Stimulated activated CD8-positive, alpha-beta memory T cell treated with anti-CD3 and anti-CD28 coated beads, Interleukin-7, amount 100 ng/mL, for 48 hours (primary cell): ENCODE data around the gene ATRX.
"Not testable (repeated sequence)": the region's sequence is repeated elsewhere in the genome, so short reads cannot be mapped to it uniquely, and the experiment has no call there.

ENCODE experiments used
- DNase-seq, 2 donors: peaks; one replicate each; pipeline ENCODE4 v3.0.0-alpha.2; 2020; ENCODE audit warnings: low read depth in 1 of 2; ENCODE audit errors: extremely low read depth in 1 of 2

ATRX gene

DNA sequence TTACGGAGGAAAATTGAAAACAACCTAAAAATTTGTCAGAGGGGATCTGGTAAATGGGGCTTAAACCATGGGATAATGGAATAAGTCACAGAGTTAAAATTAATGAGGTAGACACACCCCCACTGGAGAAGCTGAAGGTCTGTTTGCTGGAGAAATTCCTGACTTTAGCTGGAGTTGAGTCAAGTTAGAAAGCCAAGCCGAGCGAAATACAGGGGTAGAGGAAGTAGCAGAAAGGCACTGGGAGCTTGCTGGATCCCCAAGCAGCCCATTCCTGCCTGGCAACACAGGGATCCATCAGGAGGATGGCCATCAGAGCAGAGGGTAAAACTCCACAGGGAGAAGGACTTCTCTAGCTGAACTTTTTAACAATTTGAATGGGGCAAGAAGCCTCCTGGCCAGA is 163.8 kb downstream of the ATRX start:
- no peak for DNase-seq

DNA sequence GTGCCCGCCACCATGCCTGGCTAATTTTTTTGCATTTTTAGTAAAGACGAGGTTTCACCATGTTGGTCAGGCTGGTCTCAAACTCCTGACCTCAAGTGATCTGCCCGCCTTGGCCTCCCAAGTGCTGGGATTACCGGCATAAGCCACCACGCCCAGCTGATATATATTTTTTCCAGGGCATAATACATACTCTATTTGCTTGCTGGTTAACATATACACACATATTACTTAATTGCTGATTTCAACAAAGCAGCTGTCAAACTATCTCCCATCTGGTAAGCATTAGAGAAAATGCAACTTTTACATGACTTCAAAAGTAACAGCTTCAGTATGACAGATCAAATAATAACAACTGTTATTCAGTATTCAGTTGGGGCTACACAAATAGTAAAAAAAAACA is 164.6 kb downstream of the ATRX start:
- DNase-seq: not testable (repeated sequence)

DNA sequence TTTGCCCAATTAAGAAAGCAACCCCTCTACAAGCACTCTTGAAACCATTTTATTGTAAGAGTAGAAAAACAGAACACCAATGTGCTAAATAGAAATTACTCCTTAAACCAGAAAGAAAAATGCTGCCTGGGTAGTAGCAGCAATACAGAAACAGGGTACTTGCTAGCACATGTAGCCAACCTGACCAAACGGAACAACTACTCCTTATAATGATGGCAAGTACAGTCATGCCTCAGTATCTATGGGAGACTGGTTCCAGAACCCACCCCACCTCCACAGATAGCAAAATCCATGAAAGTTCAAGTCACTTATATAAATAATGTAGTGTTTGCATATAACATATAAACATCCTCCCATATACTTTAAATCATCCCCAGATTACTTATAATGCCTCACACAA is 168.8 kb downstream of the ATRX start:
- DNase-seq: no peak

DNA sequence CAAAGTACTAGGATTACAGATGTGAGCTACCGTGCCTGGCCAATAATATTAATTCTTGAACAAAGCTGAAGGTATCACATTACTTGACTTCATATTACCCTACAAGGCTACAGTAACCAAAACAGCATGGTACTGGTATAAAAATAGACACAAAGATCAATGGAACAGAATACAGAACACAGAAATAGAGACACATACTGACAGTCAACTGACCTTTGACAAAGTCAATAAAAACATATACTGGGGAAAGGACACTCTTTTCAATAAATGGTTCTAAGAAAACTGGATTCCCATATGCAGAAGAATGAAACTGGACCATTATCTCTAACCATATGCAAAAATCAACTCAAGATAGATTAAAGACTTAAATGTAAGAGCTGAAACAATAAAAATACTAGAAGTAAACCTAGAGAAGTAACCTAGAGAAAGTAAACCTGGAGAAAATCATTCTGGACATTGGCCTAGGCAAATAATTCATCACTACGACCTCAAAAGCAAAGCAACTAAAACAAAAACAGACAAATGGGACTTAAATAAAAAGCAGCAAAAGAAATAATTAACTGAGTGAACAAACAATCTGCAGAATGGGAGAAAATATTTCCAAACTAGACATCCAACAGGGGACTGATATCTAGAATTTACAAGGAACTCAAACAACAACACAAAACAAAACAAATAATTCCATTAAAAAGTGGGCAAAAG is 182.2 kb downstream of the ATRX start:
- DNase-seq: no peak

DNA sequence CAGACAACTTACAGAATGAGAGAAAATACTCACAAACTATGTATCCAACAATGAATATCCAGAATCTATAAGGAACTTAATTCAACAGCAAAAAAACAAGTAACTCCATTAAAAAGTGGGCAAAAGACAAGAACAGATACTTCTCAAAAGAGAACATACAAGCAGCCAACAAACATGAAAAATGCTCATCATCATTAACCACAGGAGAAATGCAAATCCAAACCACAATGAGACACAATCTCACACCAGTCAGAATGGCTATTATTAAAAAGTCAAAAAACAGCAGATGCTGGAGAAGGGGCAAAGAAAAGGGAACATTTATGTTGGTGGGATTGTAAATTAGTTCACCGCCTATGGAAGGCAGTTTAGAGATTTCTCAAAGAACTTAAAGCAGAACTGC is 188.5 kb downstream of the ATRX start:
- DNase-seq: no peak

DNA sequence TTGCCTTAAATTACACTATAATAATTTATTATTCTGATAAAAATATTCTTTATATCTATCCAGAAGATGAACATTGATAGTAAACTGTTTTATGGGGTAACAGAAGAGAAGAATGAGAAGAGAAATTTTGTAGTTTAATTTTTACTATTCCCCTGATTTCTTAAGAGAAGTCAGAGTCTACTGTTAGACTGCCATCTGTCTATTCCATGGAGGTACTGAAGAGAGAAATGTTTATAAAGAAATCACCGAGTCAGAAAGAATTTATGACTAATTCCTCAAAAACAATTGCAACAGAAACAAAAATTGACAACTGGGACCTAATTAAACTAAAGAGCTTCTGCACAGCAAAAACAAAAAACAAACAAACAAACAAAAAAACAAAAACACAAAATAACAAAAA is 188.9 kb downstream of the ATRX start:
- no peak for DNase-seq

DNA sequence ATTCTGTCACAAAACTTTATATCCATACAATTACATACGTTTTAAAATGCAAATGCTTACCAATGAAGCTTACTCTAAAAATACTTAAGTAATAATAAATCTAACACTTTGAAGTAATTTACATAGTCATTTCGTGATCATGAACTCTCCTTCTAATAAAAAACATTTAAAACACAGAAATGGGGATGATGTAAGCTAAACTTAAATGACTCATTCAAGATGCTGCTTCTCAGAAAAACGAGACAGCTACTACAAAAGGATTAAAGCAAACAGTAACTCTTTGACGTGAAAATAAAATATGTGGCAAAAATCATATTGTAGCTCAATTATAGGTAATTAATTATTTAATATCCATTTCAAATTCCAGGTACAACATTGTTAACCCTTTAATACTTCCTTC is 190.2 kb downstream of the ATRX start:
- no peak for DNase-seq

DNA sequence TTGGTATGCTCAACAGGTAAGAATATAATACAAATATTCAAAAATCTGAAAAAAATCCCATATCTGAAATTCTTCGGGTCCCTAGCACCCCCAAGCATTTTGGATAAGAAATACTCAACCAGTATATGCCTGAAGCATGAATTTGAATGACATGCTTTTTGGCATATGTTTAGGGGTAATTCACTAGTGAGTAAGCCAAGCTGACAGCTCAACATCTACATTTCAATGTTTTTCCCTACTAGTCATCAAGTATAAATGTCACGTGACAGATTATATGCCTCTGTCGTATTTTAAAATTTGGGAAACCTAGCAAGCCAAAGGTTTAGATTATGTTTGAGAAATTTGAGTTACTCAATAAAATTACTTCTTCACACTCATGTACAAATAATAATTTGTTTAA is 213.7 kb downstream of the ATRX start:
- DNase-seq: no peak

DNA sequence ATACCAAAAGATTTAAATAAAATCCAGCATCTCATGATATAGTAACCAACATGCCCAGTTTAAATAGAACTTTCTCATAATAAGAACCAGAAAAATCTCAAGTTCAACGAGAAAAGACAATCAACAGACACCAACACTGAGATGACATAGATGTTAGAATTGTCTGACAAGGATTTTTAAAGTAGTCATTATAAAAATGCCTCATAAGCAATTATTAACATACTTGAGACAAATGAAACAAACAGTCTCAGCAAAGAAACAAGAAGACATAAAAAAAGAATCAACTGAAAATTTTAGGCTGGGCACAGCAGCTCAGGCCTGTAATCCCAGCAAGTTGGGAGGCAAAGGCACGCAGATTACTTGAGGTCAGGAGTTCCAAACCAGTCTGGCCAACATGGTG is 220.7 kb downstream of the ATRX start:
- DNase-seq: no peak

DNA sequence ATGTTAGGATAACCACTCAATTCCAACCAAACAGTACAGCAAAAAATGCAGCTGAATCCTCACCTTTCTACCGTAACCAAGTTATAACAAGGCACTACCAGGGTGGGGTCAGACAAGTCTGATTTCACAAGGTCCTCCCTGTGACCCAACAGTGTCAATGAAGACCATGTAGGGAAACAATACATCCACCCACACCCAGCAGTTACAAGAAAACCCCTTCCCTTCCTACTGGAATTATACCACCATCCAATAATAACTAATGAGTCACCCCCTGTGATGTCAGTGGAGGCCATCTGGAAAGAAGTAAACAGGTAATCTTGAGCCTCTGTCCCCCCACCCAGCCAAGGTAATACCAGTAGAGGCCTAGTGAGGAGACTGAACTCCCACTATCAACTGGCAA is 221.2 kb downstream of the ATRX start:
- no peak for DNase-seq

DNA sequence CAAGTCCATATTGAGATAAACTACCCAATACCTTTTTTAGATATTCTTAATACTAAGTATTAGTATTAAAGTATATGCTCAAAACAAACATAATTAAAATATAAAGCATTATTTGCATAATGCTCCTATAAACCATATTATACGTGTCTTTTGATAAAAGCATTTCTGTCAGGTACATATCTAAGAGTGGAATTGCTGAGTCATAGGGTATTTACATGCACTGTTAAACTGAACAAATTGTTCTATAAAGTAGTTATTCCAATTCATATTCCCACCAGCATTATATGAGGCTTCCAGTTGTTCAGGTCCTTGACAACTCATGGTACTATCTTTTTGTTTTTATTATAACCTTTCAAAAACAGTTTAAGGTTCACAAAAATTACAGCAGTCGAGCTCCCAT is 224.6 kb downstream of the ATRX start:
- no peak for DNase-seq

DNA sequence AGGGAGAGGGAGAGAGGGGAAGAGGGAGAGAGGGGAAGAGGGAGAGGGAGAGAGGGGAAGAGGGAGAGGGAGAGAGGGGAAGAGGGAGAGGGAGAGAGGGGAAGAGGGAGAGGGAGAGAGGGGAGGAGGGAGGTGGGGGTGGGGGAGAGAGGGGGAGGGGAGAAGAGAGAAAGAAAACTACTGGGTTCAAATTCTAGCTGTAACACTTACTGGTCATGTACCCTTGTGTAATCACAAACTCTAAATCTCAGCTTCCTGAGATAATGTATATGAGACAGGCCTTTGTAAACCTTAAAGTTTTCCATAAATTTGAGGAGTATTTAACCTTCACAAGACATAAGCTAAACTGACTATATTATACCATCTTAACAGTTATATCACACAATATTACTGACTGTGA is 229.7 kb downstream of the ATRX start:
- no peak for DNase-seq

DNA sequence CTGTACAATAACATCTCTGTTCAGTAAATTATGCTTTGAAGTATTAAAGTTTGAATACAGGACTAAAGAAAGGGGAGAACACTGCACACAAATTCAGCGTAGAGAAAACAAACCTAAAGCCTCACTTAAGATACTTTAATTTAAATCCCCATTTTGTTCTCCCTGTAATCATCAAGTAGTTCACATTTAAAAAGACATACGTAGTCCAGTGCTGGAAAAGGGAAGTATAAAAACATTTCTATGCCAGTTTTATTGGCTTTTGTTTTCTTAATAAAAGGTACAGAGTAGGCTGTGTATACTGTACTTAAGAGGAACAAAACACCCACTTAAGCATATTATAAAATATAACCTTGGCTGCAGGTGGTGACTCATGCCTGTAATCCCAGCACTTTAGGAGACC is 237.3 kb downstream of the ATRX start:
- DNase-seq: no peak

DNA sequence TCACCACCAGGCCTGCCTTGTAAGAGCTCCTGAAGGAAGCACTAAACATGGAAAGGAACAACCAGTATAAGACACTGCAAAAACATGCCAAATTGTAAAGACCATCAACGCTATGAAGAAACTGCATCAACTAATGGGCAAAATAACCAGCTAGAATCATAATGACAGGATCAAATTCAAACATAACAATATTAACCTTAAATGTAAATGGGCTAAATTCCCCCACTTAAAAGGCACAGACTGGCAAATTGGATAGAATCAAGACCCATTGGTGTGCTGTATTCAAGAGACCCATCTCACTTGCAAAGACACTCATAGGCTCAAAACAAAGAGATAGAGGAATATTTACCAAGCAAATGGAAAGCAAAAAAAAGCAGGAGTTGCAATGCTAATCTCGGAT is 246.2 kb downstream of the ATRX start:
- DNase-seq: not testable (repeated sequence)

DNA sequence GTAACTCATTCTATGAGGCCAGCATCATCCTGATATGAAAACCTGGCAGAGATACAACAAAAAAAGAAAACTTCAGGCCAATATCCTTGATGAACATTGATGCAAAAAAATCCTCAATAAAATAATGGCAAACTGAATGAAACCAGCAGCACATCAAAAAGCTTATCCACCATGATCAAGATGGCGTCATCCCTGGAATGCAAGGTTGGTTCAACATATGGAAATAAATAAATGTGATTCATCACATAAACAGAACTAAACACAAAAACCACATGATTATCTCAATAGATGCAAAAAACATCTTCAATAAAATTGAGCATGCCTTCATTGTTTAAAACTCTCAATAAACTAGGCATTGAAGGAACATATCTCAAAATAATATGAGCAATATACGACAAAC is 254.8 kb downstream of the ATRX start:
- DNase-seq: not testable (repeated sequence)

DNA sequence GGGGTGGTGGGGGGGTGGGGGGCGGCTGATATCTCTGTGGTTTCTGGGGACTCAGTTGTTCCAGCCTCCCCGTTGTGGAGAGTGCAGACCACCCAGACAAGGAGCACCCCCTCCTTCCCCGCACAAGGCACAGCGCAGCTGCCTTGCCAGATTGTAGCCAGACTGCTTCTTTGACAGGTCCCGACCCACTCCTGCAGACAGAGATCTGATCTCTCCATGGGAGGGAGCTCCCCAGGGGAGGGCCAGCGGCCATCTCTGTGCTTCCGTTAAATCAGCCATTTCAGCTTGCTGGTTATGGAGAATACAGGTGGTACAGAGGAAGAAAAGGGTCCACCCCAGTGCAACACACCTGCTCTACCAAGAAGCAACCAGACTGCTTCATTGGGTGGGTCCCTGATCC is 258.0 kb downstream of the ATRX start:
- DNase-seq: no peak

DNA sequence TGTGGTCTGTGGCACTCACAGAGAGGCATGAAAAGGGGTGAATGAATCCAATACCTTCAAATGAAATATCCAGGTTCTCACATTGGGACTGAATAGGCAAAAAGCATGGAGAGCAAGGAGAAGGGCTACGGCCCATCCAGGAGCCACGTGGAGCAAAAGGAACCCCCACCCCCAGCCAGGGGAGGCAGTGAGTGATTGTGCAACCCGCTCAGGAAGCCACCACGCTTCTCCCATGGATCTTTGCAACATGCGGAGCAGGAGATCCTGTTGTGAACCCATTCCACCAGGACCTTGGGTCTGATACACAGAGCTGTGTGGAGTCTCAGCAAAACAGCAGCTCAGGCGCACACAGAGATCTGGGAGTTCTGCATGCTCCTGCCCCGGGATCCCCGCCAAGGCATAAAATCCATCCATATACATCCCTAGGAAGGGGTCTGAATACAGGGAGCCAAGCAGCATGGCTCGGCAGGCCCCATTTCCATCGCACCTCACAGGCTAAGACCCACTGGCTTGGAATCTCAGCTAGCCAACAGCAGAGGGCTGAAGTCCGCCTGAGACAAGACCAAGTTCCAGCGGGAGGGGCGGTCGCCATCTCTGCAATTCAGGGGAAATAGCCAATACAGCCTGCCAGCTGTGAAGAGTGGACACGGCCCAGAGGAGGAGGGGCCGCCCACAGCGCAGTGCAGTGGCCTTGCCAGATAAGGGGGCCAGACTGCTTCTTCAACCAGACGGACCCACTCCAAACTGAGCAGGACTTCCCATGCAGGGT is 258.6 kb downstream of the ATRX start:
- DNase-seq: no peak

DNA sequence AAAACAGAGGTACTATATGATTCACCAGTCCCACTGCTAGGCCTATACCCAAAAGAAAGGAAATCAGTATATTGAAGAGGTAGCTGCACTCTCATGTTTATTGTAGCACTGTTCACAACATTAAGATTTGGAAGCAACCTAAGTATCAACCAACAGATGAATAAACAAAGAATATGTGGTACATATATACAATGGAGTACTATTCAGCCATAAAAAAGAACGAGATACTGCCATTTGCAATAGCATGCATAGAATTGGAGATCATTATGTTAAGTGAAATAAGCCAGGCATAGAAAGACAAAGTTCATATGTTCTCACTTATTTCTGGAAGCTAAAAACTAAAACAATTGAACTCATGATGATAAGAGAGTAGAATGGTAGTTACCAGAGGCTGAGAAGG is 266.3 kb downstream of the ATRX start:
- DNase-seq: no peak

DNA sequence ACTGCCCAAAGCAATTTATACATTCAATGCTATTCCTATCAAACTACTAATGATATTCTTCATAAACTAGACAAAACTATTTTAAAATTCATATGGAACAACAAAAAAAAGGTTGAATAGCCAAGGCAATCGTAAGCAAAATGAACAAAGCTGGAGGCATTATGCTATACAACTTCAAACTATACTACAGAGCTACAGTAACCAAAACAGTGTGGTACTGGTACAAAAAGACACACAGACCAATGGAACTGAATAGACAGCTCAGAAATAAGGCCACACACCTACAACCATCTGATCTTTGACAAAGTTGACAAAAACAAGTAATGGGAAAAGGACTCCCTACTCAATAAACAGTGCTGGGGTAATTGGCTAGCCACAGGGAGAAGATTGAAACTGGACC is 271.8 kb downstream of the ATRX start:
- no peak for DNase-seq

DNA sequence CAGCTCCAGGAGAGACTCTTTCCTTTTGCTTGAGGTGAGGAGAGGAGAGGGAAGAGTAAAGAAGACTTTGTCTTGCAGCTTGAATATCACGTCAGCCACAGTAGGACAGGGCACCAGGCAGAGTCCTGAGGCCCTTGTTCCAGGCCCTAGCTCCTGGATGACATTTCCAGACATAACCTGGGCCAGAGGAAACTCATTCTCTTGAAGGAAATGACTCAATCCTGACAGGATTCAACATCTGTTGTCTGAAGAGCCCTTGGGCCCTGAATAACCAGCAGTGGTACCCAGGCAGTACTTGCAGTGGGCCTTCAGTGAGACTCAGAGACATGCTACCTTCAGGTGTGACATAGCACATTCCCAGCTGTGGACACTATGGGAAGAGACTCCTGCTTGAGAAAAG is 276.0 kb downstream of the ATRX start:
- no peak for DNase-seq

DNA sequence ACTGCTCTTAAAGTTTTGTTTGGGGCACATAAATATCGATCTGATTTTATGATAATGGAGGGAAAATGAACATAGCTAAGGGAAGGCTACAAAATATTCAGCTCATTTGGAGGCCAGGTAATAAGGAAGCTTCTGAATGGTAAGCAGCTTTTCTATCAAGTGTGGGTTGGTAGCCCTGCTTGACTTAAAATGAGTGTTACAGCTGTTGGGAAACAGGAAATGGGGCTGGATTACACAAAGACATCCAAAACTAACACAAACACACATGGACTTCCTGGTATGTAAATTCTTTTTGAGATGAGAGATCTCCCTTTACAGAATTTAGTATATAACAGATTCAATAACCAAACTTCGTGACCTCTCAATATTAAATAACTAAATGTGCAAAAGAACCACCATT is 280.8 kb downstream of the ATRX start:
- DNase-seq: no peak

DNA sequence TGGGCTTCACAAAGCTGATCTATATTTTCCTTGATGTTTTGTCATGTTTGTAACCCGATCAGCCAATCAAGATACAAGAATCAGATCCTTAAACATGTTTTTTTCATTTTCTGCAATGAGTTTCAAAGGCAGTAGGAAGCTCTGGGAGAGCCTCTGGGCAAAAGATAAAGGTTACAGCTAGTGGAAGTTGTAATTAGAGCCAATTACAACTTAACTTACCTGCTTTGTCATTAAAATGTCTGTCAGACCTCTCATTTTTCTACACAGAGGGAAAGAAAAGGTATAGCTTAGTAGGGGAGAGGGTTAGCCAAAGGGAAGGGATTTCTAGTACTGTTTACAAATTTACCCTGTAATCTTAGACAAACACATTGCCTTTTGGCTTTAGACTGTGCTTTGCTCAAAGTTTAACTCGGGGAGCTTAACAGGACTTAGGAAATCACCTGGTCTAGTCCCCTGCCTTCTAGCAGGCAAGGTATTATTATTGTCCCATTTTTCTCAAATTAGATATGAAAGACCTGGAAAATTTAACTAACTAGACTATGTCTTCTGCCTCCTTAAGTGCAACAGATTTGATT is 283.0 kb downstream of the ATRX start:
- DNase-seq: no peak
